GM13976 (cell line): ENCODE measurements around the gene PSMB8.

Experiments used
- DNase-seq: peaks from one replicate; pipeline ENCODE4 v3.0.0; 2012; ENCODE audit warnings: low spot score
- in situ Hi-C: fragments of 300-500 bp; cut with MboI; formaldehyde crosslinking; loops from one replicate; pipeline ENCODE4 v1.12.0; 2022; ENCODE audit warnings: low sequenced_read_pairs, mixed read lengths, inconsistent platforms; ENCODE audit not compliant: unreplicated experiment
- TF ChIP-seq, protein P1 (sequence below): IDR thresholded peaks from 2 replicates; pipeline ENCODE4 v1.5.1; 2012; ENCODE audit warnings: borderline replicate concordance, mild to moderate bottlenecking; ENCODE audit not compliant: insufficient read depth; ENCODE audit errors: extremely low read depth, missing control alignments, control extremely low read depth

PSMB8 gene

DNA sequence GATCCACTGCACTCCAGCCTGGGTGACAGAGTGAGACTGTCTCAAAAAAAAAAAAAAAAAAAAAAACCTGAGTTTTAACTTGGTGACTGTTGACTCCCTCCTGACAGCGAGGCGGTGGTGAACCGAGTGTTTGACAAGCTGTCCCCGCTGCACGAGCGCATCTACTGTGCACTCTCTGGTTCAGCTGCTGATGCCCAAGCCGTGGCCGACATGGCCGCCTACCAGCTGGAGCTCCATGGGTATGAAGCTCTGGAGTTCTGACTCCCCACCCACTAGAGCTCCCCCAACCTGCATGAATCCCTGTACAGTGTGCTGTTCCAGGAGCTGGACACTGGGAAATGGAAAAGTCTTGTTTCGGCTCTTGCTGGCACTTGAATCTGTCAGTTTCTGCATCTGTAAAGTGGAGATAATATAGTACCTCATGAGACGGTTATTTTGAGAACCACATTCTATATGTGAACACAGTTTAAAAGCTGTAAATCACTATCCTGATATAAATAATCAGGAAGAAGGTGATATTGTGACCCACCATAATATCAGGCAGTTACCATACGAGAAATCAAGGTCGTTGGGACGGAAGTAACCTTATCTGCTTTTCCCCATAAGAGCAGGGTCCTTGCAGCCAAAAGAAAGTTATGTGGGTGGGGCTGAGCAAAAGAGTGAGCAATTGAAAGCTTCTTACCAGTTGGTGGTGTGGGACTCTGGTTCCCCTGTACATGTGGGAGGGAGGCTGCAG lies 13.5 kb upstream of the PSMB8 start:
- TF ChIP-seq, protein P1, sequence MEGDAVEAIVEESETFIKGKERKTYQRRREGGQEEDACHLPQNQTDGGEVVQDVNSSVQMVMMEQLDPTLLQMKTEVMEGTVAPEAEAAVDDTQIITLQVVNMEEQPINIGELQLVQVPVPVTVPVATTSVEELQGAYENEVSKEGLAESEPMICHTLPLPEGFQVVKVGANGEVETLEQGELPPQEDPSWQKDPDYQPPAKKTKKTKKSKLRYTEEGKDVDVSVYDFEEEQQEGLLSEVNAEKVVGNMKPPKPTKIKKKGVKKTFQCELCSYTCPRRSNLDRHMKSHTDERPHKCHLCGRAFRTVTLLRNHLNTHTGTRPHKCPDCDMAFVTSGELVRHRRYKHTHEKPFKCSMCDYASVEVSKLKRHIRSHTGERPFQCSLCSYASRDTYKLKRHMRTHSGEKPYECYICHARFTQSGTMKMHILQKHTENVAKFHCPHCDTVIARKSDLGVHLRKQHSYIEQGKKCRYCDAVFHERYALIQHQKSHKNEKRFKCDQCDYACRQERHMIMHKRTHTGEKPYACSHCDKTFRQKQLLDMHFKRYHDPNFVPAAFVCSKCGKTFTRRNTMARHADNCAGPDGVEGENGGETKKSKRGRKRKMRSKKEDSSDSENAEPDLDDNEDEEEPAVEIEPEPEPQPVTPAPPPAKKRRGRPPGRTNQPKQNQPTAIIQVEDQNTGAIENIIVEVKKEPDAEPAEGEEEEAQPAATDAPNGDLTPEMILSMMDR: no peak
- in situ Hi-C loops: no loop called here
- no peak for DNase-seq

DNA sequence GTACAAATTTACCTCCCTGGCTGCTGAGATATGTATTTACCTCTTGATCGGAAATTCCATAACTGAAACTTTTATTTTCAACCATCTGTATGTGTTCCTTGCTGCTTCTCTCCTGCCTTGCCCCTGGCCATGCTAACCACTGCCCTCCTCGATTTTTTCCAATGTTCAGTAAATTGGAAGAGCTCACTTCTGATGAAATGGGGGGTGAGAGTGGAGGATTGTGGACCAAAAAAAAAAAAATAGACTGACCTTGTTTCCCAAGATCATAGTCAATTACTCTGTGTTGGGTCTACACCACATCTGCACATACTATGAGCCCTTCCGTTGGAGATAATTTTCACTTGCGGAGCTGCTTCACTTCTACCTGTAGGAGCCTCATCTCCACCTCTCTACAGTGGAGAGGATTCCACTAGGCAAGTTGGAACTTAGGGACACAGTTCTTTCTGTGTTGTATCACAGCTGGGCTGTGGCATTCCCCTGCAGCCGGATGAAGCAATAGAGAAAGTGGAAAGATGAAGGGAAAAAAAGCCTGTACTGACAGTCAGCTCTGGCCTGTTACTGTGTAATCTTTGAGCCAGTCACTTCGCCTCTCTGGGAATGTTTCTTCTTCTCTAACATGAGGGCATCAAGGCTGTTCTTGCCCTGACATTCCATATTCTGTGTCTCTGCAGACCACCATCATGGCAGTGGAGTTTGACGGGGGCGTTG lies 11.8 kb upstream of the PSMB8 start:
- no peak for DNase-seq
- in situ Hi-C loops: no loop called here
- TF ChIP-seq, protein P1: no peak

DNA sequence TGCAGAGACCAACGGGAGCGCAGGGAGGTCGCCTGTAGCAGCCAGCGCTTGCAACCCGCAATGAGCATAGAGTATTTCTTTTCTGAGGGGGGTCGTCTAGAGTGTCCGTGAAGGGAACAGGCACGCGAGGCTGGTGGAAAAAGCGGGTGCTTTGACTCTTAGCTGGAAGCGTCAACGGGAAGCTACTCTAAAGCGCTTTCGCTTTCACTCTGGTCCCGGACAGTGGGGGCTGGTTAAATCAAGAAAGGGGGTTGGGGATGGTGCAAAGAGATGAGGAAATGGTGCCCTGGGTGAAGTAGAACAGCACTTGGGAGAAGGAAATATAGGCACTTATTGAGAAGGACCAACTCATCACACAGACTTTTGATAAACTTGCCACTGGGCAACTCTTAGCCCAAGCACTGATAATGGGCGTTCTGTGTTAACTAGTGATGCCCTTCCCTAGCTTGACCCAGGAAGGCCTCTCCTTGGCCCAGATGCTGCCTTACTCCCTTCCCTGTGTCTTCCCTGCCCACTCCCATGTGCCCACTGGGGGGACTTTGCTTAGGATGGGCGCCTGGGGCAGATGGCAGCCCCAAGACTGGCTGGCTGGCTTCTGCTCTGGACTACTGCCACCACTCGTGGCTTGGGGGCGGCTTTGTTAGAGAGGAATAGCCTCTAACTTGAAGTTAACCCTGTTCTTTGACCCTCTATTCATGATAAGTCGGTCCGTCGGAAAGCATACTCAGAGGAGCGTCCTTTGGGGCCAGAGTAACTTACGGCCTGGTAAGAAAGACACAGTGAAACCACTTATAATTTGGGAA lies 10.7 kb upstream of the PSMB8 start:
- TF ChIP-seq, protein P1: no peak
- DNase-seq: peak; percentile 67
- in situ Hi-C loops: no loop called here

DNA sequence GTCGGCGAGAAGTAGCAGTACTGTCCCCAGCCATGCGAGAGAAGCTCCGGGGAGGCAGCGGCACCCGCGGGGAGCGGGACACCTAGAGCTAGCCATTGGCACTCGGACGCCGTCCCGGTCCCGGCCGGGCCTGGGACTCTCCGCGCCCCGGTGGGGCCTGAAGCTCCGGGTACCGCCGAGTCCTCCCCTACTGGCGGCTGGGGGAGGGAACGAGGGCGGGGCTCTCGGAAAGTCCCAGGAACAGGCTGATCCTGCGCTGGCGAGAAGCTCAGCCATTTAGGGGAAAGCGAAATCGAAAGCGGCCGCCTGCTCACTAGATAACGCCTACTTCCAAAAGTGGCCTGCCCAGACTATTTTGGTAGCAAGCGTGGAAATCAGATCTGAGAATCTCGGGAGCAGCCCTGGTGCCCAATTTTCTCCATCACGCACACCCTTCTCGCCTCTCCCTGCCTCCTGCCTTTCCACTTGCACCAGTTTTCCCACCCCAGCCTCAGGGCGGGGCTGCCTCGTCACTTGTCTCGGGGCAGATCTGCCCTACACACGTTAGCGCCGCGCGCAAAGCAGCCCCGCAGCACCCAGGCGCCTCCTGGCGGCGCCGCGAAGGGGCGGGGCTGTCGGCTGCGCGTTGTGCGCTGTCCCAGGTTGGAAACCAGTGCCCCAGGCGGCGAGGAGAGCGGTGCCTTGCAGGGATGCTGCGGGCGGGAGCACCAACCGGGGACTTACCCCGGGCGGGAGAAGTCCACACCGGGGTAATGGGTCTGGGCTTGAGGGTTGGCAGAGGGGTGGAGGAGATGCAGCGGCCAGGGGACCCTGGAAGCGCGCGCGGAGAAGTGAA lies 9.9 kb upstream of the PSMB8 start, which contains the start of the genes PSMB9 and TAP1:
TSS of gene PSMB9 (plus strand) at position 652 of the 835 bp plus-strand sequence. CDS start at position 690, 38 bp downstream.
TSS of gene TAP1 (minus strand) at position 164 of the 835 bp plus-strand sequence. CDS start at position 96, 68 bp downstream.
- in situ Hi-C loops: no loop called here
- peak; percentile 94 for DNase-seq
- TF ChIP-seq, protein P1: peak; percentile 89

DNA sequence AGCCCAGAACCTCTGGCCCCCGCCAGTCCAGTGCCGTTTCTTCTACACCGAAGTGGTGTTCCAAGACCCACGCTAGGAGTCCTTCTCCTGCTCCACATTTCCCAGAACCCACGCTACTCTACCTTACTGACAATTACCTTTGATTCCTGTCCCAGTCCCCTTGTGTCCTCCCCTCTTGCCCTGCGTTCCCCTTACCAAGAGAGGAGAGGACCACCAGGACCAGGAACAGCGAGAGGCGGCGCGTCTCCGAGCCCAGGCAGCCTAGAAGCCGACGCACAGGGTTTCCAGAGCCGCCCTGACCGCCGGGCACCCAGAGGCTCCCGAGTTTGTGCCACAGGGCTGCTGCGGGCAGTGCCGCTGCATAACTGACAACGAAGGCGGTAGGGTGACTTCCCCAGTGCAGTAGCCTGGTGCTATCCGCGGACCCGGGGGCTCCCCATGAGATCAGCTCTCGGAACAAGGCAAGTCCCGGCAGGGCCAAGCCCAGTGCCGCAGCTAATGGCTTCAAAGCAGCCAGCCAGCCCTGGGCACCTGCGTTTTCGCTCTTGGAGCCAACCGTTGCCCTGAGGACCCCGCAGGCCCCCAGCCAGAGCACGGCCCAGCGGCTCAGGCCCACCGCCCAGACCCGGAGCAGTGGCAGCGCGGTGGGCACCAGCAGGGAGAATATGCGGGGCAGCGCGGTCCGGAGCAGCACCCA lies 9.1 kb upstream of the PSMB8 start:
- in situ Hi-C loops: no loop called here
- TF ChIP-seq, protein P1: no peak
- peak; percentile 70 for DNase-seq
